HEK293 (cell line): Measurements from ENCODE around the gene KRTAP12-4.

ENCODE experiments used
- CTCF ChIA-PET: fragments of 350-600 bp; formaldehyde crosslinking; extraction: SDS; loops from one replicate; lab custom pipeline; 2021; ENCODE audit warnings: antibody characterized with exemption; lab: Yijun Ruan, JAX
- POLR2A ChIA-PET: fragments of 300-600 bp; formaldehyde crosslinking; extraction: SDS; loops from one replicate; lab custom pipeline; 2020; ENCODE audit warnings: antibody characterized with exemption, inconsistent platforms; lab: Yijun Ruan, JAX
- H3K27ac ChIP-seq: fragments of 200-500 bp; sonication (Bioruptor generic); 2 replicates; pipeline ENCODE4 v1.5.1; 2014; ENCODE audit warnings: low read depth, low read length, control low read depth, inconsistent platforms; ENCODE audit errors: extremely low read depth
- H3K36me3 ChIP-seq, 2 experiments: fragments of 200-500 bp in 1 of 2; sonication (Bioruptor generic) in 1 of 2; 1 replicate in 1 of 2; 2 replicates in 1 of 2; pipeline ENCODE4 v1.5.1; 2014 to 2017; ENCODE audit warnings: inconsistent platforms in 2 of 2, low read length in 2 of 2; ENCODE audit not compliant: control insufficient read depth in 2 of 2, insufficient read depth in 1 of 2
- H3K4me1 ChIP-seq: fragments of 200-500 bp; sonication (Bioruptor generic); 2 replicates; pipeline ENCODE4 v1.5.1; 2014; ENCODE audit warnings: mild to moderate bottlenecking, low read length, inconsistent platforms; ENCODE audit not compliant: control insufficient read depth, insufficient read depth
- H3K4me3 ChIP-seq: 2 replicates; pipeline ENCODE4 v1.5.1; 2011; ENCODE audit warnings: low read depth, mild to moderate bottlenecking, control low read depth, low read length, moderate library complexity
- H3K9me3 ChIP-seq: fragments of 200-500 bp; sonication (Bioruptor generic); 2 replicates; pipeline ENCODE4 v1.5.1; 2014; ENCODE audit warnings: low read depth, low read length, inconsistent platforms; ENCODE audit not compliant: control insufficient read depth, insufficient read depth
- BCL11A ChIP-seq: fragments of 450-650 bp; formaldehyde crosslinking; IDR thresholded peaks from 2 replicates; pipeline ENCODE4 v1.5.1; 2016; ENCODE audit warnings: low read depth, missing biosample characterization, missing genetic modification characterization
- FEZF1 ChIP-seq: fragments of 450-650 bp; formaldehyde crosslinking; IDR thresholded peaks from 2 replicates; pipeline ENCODE4 v1.5.1; 2016; ENCODE audit warnings: missing biosample characterization, missing genetic modification characterization
- KLF1 ChIP-seq: fragments of 450-650 bp; formaldehyde crosslinking; IDR thresholded peaks from 2 replicates; pipeline ENCODE4 v1.5.1; 2016; ENCODE audit warnings: missing biosample characterization, missing genetic modification characterization
- ZIC2 ChIP-seq: fragments of 450-650 bp; formaldehyde crosslinking; IDR thresholded peaks from 2 replicates; pipeline ENCODE4 v1.5.1; 2016; ENCODE audit warnings: missing biosample characterization, missing genetic modification characterization
- ZNF174 ChIP-seq: fragments of 450-650 bp; formaldehyde crosslinking; IDR thresholded peaks from 2 replicates; pipeline ENCODE4 v1.5.0; 2017; ENCODE audit warnings: missing biosample characterization, mild to moderate bottlenecking, missing genetic modification characterization
- ZNF202 ChIP-seq: fragments of 450-650 bp; formaldehyde crosslinking; IDR thresholded peaks from 2 replicates; pipeline ENCODE4 v1.5.1; 2016; ENCODE audit warnings: missing biosample characterization, missing genetic modification characterization, borderline replicate concordance
- ZNF23 ChIP-seq: fragments of 450-650 bp; formaldehyde crosslinking; IDR thresholded peaks from 2 replicates; pipeline ENCODE4 v1.5.1; 2016; ENCODE audit warnings: missing biosample characterization, missing genetic modification characterization, borderline replicate concordance
- ZNF501 ChIP-seq: fragments of 450-650 bp; formaldehyde crosslinking; IDR thresholded peaks from 2 replicates; pipeline ENCODE4 v1.5.1; 2016; ENCODE audit warnings: missing biosample characterization, missing genetic modification characterization
- ZNF558 ChIP-seq: fragments of 450-650 bp; formaldehyde crosslinking; IDR thresholded peaks from 2 replicates; pipeline ENCODE4 v1.5.1; 2016; ENCODE audit warnings: missing biosample characterization, missing genetic modification characterization
- ZNF585B ChIP-seq: fragments of 450-650 bp; formaldehyde crosslinking; IDR thresholded peaks from 2 replicates; pipeline ENCODE4 v1.5.1; 2016; ENCODE audit warnings: missing biosample characterization, missing genetic modification characterization
- ZNF610 ChIP-seq: fragments of 450-650 bp; formaldehyde crosslinking; IDR thresholded peaks from 2 replicates; pipeline ENCODE4 v1.5.1; 2016; ENCODE audit warnings: missing biosample characterization, missing genetic modification characterization, borderline replicate concordance
- ZNF747 ChIP-seq: fragments of 450-650 bp; formaldehyde crosslinking; IDR thresholded peaks from 2 replicates; pipeline ENCODE4 v1.5.1; 2016; ENCODE audit warnings: missing biosample characterization, missing genetic modification characterization
- ZNF777 ChIP-seq: fragments of 450-650 bp; formaldehyde crosslinking; IDR thresholded peaks from 2 replicates; pipeline ENCODE4 v1.5.1; 2017; ENCODE audit warnings: missing biosample characterization, missing genetic modification characterization, borderline replicate concordance
- TF ChIP-seq, protein P1 (sequence below): fragments of 450-650 bp; formaldehyde crosslinking; IDR thresholded peaks from 2 replicates; pipeline ENCODE4 v1.5.1; 2016; ENCODE audit warnings: missing biosample characterization, missing genetic modification characterization
- TF ChIP-seq, protein P2 (sequence below): fragments of 450-650 bp; formaldehyde crosslinking; IDR thresholded peaks from 2 replicates; pipeline ENCODE4 v1.5.1; 2016; ENCODE audit warnings: missing biosample characterization, missing genetic modification characterization, borderline replicate concordance
- TF ChIP-seq, protein P3 (sequence below): fragments of 450-650 bp; formaldehyde crosslinking; IDR thresholded peaks from 2 replicates; pipeline ENCODE4 v1.5.1; 2016; ENCODE audit warnings: missing biosample characterization, missing genetic modification characterization
- TF ChIP-seq, protein P4 (sequence below): fragments of 450-650 bp; formaldehyde crosslinking; IDR thresholded peaks from 2 replicates; pipeline ENCODE4 v1.5.1; 2016; ENCODE audit warnings: missing biosample characterization, missing genetic modification characterization

Gene KRTAP12-4

DNA sequence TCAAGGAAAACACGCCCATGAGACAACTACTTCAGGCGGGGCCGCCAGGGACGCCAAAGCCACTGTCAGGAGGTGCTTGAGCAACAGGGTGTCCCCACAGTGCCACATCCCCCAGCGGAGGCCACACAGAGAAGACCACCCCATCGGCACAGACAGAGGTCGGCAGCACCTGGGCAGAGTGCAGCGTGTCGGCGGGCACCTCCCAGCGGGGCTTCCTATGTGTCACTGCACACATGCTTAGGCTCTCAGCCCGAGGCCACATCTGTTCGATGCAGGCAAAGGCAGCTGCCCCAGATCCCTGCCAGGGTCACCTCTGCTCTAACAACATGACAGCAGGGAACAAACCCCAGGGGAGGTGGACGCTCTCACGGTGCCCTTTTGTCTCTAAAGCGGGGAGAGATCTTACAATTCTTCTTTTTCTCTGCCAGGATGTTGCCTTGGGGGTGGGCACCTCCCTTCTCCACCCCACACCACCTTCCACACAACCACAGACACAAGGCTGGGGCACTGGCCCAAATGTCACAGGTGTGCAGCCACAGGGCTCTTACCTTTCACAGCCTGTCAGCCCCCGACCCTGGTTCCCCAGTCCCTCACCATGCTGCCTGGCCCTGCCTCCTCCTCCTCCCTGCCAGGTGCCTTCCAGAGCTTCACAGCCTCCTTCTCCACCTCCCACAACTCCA lies 38.4 kb downstream of the KRTAP12-4 start:
- H3K4me1 ChIP-seq, result no peaks in the 10 kb centered on the region
- no peak overlapping the region for H3K27ac ChIP-seq
- H3K4me3 ChIP-seq, result no peak overlapping the region
- no peaks in the 10 kb centered on the region for H3K36me3 ChIP-seq
- no peak for TF ChIP-seq ZNF558 (tag by site-specific recombination)
- TF ChIP-seq ZNF23 (tag by site-specific recombination), result no peak
- TF ChIP-seq ZIC2 (tag by site-specific recombination), result peak; percentile 88
- TF ChIP-seq, protein P1, sequence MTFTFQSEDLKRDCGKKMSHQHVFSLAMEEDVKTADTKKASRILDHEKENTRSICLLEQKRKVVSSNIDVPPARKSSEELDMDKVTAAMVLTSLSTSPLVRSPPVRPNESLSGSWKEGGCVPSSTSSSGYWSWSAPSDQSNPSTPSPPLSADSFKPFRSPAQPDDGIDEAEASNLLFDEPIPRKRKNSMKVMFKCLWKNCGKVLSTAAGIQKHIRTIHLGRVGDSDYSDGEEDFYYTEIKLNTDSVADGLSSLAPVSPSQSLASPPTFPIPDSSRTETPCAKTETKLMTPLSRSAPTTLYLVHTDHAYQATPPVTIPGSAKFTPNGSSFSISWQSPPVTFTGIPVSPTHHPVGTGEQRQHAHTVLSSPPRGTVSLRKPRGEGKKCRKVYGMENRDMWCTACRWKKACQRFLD, result no peak
- H3K9me3 ChIP-seq, result no peaks in the 10 kb centered on the region
- CTCF ChIA-PET, result interaction anchor here (1.1 kb wide), 1 partner anchor 105 kb away, joined by 6 read pairs; no protein-coding TSS in a partner anchor
- POLR2A ChIA-PET, result no interaction called here

DNA sequence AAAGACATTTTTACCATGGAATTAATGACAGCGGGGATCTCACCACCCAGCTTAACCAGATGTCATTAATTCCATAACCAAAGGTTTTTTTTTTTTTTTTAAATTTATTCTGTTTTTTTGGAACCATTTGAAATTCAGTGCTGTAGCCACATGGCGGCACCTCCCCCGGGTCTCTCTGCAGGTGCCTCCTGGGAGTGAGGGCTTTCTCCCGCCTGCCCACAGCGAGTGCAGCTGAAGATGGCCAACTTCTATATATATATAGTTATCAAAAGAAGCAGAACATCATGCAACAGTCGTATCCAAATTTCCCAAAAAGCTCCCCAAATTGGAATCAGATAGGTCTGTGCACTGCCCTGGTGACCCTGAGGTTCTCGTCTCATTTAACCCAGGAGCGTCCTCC lies 39.0 kb downstream of the KRTAP12-4 start:
- H3K9me3 ChIP-seq, result no peaks in the 10 kb centered on the region

DNA sequence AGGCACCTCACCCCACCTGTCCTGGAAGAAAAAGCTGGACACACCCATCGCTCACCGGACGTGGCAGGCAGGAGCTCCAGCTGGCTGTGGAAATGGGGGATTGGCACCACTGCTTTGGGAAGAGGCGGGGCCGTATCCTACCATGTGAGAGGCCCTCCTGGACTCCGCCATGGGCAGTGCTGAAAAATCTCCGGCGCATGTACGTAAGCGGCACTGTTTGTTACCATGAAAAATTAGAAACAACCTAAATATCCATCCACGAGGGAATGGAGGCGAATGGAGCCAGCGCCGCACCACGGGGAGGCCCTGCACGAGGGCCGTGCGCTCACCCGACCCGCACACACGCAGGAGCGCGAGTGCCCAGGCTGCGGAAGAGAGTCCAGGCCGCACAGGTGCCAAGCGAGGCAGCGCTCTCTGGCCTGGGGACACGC lies 39.5 kb downstream of the KRTAP12-4 start:
- TF ChIP-seq, protein P2, sequence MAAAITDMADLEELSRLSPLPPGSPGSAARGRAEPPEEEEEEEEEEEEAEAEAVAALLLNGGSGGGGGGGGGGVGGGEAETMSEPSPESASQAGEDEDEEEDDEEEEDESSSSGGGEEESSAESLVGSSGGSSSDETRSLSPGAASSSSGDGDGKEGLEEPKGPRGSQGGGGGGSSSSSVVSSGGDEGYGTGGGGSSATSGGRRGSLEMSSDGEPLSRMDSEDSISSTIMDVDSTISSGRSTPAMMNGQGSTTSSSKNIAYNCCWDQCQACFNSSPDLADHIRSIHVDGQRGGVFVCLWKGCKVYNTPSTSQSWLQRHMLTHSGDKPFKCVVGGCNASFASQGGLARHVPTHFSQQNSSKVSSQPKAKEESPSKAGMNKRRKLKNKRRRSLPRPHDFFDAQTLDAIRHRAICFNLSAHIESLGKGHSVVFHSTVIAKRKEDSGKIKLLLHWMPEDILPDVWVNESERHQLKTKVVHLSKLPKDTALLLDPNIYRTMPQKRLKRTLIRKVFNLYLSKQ (tag by site-specific recombination), result no peak
- TF ChIP-seq ZNF174 (tag by site-specific recombination), result no peak
- TF ChIP-seq ZNF202 (tag by site-specific recombination), result no peak
- TF ChIP-seq BCL11A, result no peak
- no peak for TF ChIP-seq ZNF777 (tag by site-specific recombination)
- no peak for TF ChIP-seq FEZF1 (tag by site-specific recombination)
- CTCF ChIA-PET, result interaction anchor here (0.7 to 1.1 kb wide), 2 partner anchors 62 to 104 kb away, joined by 3 to 6 read pairs; no protein-coding TSS in a partner anchor
- no peak overlapping the region for H3K4me3 ChIP-seq
- H3K27ac ChIP-seq, result no peak overlapping the region
- POLR2A ChIA-PET, result no interaction called here
- H3K4me1 ChIP-seq, result no peaks in the 10 kb centered on the region
- no peaks in the 10 kb centered on the region for H3K9me3 ChIP-seq
- H3K36me3 ChIP-seq, result no peaks in the 10 kb centered on the region

More for the DNA sequence above, 39.0 kb downstream of the KRTAP12-4 start:
- POLR2A ChIA-PET, result no interaction called here
- H3K4me3 ChIP-seq, result no peak overlapping the region
- no peaks in the 10 kb centered on the region for H3K4me1 ChIP-seq
- H3K36me3 ChIP-seq, result no peaks in the 10 kb centered on the region
- CTCF ChIA-PET, result interaction anchor here (1.1 kb wide), 1 partner anchor 105 kb away, joined by 6 read pairs; no protein-coding TSS in a partner anchor
- no peak for TF ChIP-seq ZNF501 (tag by site-specific recombination)
- no peak for TF ChIP-seq ZNF747 (tag by site-specific recombination)
- no peak for TF ChIP-seq ZNF585B (tag by site-specific recombination)
- no peak for TF ChIP-seq KLF1 (tag by site-specific recombination)
- no peak for TF ChIP-seq ZNF610 (tag by site-specific recombination)
- no peak for TF ChIP-seq ZNF23 (tag by site-specific recombination)
- TF ChIP-seq, protein P3, sequence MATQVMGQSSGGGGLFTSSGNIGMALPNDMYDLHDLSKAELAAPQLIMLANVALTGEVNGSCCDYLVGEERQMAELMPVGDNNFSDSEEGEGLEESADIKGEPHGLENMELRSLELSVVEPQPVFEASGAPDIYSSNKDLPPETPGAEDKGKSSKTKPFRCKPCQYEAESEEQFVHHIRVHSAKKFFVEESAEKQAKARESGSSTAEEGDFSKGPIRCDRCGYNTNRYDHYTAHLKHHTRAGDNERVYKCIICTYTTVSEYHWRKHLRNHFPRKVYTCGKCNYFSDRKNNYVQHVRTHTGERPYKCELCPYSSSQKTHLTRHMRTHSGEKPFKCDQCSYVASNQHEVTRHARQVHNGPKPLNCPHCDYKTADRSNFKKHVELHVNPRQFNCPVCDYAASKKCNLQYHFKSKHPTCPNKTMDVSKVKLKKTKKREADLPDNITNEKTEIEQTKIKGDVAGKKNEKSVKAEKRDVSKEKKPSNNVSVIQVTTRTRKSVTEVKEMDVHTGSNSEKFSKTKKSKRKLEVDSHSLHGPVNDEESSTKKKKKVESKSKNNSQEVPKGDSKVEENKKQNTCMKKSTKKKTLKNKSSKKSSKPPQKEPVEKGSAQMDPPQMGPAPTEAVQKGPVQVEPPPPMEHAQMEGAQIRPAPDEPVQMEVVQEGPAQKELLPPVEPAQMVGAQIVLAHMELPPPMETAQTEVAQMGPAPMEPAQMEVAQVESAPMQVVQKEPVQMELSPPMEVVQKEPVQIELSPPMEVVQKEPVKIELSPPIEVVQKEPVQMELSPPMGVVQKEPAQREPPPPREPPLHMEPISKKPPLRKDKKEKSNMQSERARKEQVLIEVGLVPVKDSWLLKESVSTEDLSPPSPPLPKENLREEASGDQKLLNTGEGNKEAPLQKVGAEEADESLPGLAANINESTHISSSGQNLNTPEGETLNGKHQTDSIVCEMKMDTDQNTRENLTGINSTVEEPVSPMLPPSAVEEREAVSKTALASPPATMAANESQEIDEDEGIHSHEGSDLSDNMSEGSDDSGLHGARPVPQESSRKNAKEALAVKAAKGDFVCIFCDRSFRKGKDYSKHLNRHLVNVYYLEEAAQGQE (tag by site-specific recombination), result no peak
- TF ChIP-seq, protein P4, sequence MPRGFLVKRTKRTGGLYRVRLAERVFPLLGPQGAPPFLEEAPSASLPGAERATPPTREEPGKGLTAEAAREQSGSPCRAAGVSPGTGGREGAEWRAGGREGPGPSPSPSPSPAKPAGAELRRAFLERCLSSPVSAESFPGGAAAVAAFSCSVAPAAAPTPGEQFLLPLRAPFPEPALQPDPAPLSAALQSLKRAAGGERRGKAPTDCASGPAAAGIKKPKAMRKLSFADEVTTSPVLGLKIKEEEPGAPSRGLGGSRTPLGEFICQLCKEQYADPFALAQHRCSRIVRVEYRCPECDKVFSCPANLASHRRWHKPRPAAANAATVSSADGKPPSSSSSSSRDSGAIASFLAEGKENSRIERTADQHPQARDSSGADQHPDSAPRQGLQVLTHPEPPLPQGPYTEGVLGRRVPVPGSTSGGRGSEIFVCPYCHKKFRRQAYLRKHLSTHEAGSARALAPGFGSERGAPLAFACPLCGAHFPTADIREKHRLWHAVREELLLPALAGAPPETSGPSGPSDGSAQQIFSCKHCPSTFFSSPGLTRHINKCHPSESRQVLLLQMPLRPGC (tag by site-specific recombination), result no peak
- no peak overlapping the region for H3K27ac ChIP-seq
